ENCODE measurements around the gene ATF3.

DNA sequence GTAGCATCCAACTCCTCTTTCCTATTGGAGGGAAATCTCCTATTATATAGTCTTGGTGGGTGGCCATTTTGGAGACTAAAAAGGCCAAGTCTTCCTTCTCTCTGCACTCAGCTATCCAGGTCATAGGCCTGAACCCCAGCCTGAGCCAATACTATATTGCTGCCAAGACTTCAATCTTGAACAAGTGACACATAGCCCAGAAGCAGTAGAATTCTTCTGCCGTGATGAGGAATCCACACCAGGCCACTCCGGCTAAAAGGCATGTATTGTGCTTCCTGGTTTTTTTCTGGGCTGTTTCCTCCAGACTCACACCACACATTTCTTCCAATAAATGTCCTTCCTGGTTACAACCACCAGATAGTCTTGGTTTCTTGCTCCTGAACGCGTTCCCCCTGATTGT, 43.0 kb downstream of the ATF3 start:
- TF ChIP-seq, protein P1, sequence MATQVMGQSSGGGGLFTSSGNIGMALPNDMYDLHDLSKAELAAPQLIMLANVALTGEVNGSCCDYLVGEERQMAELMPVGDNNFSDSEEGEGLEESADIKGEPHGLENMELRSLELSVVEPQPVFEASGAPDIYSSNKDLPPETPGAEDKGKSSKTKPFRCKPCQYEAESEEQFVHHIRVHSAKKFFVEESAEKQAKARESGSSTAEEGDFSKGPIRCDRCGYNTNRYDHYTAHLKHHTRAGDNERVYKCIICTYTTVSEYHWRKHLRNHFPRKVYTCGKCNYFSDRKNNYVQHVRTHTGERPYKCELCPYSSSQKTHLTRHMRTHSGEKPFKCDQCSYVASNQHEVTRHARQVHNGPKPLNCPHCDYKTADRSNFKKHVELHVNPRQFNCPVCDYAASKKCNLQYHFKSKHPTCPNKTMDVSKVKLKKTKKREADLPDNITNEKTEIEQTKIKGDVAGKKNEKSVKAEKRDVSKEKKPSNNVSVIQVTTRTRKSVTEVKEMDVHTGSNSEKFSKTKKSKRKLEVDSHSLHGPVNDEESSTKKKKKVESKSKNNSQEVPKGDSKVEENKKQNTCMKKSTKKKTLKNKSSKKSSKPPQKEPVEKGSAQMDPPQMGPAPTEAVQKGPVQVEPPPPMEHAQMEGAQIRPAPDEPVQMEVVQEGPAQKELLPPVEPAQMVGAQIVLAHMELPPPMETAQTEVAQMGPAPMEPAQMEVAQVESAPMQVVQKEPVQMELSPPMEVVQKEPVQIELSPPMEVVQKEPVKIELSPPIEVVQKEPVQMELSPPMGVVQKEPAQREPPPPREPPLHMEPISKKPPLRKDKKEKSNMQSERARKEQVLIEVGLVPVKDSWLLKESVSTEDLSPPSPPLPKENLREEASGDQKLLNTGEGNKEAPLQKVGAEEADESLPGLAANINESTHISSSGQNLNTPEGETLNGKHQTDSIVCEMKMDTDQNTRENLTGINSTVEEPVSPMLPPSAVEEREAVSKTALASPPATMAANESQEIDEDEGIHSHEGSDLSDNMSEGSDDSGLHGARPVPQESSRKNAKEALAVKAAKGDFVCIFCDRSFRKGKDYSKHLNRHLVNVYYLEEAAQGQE (IDR thresholded peaks at IDR 0.05; ENCODE audit: insufficient read depth in 1 of 2, low read depth in 2 of 2, low read length in 2 of 2) = no peak
- TF ChIP-seq TAF1 (IDR thresholded peaks at IDR 0.05; ENCODE audit: borderline replicate concordance, insufficient read depth, low read length) (no peak), SIN3A (IDR thresholded peaks at IDR 0.05; ENCODE audit: borderline replicate concordance, insufficient read depth, low read length) (no peak), POLR2AphosphoS5 (IDR thresholded peaks at IDR 0.05; ENCODE audit: low read depth, low read length) (no peak), FOXP2 (optimal IDR thresholded peaks at IDR 0.05; ENCODE audit: borderline replicate concordance, extremely low read depth, extremely low read length, insufficient read depth) (no peak)

All from PFSK-1 (cell line).